BLaER1 (cell line): ENCODE data around the gene CIT.

Experiments
- H3K27ac ChIP-seq: shearing (Covaris generic); formaldehyde crosslinking; 2 replicates; pipeline ENCODE4 v1.8.1; 2022
- H3K27me3 ChIP-seq: shearing (Covaris generic); formaldehyde crosslinking; 2 replicates; pipeline ENCODE4 v1.8.1; 2022
- H3K36me3 ChIP-seq: shearing (Covaris generic); formaldehyde crosslinking; 2 replicates; pipeline ENCODE4 v1.8.1; 2022
- H3K4me1 ChIP-seq: shearing (Covaris generic); formaldehyde crosslinking; 2 replicates; pipeline ENCODE4 v1.8.1; 2022
- H3K4me2 ChIP-seq: shearing (Covaris generic); formaldehyde crosslinking; 2 replicates; pipeline ENCODE4 v1.8.1; 2022
- H3K4me3 ChIP-seq: shearing (Covaris generic); formaldehyde crosslinking; 2 replicates; pipeline ENCODE4 v1.8.1; 2022
- H3K9ac ChIP-seq: shearing (Covaris generic); formaldehyde crosslinking; 2 replicates; pipeline ENCODE4 v1.8.1; 2022
- H3K9me3 ChIP-seq: shearing (Covaris generic); formaldehyde crosslinking; 2 replicates; pipeline ENCODE4 v1.8.1; 2022
- H4K20me1 ChIP-seq: shearing (Covaris generic); formaldehyde crosslinking; 2 replicates; pipeline ENCODE4 v1.8.1; 2022
- Cebpa-rat ChIP-seq: shearing (Covaris generic); IDR thresholded peaks from 2 replicates; pipeline ENCODE4 v1.8.1; 2022

CIT gene

DNA sequence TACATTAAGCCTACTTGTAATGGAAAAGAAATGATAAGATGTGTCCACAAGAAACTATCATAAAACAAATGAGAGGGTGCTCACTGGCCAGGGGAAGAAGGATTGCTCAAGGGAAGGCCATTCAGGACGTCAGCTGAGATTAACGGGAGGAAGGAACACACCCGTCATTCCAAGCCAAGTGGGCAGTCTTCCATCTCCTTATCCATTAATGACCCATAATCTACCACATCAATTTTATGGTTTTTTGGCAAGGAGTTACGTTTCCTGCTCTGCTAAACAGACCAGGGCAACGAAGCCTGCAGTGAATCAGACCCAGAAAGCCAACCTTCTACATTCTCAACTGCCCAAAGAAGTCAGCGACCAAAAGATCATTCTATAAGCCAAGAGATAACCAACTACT lies 184.1 kb downstream of the CIT start:
- Histone ChIP-seq H3K27ac (no peak overlapping the region), H3K4me3 (no peak overlapping the region), H3K36me3 (peaks cover 90% of the 10 kb centered on the region), H4K20me1 (no peaks in the 10 kb centered on the region), H3K9ac (no peak overlapping the region), H3K4me2 (no peak overlapping the region), H3K9me3 (no peaks in the 10 kb centered on the region), H3K4me1 (peaks cover under 1% of the 10 kb centered on the region; the same call in 1 of the 2 replicates), H3K27me3 (no peaks in the 10 kb centered on the region)
- TF ChIP-seq Cebpa-rat = no peak

DNA sequence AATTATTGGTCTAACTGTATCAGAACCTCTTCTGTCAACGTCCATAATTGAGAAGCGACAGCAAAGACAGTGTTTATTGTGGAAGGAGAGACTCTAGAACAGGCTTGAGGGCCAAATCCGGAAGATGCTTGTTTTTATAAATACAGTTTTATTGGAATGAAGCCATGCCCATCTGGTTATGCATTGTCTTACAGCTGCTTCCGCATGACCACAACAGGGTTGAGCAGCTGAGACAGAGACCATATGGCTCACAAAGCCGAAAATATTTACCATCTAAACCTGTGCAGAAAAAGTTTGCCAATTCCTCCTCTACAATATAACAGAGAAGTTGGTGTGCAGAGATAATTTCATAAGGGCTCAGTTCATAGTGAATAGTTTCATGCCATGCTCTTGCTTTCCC lies 184.7 kb downstream of the CIT start:
- H3K36me3 ChIP-seq = peaks cover 90% of the 10 kb centered on the region
- no peak overlapping the region for H3K27ac ChIP-seq
- H3K9me3 ChIP-seq = no peaks in the 10 kb centered on the region
- H3K4me1 ChIP-seq = peaks cover 7% of the 10 kb centered on the region; the same call in 1 of the 2 replicates
- no peak overlapping the region for H3K4me2 ChIP-seq
- no peak for TF ChIP-seq Cebpa-rat
- no peak overlapping the region for H3K4me3 ChIP-seq
- no peak overlapping the region for H3K9ac ChIP-seq
- no peaks in the 10 kb centered on the region for H4K20me1 ChIP-seq
- H3K27me3 ChIP-seq = no peaks in the 10 kb centered on the region

GRCh38 chr12:119691202-119691810 lies 185.8 kb downstream of the CIT start:
- Histone ChIP-seq H3K4me2 (no peak overlapping the region), H3K9ac (no peak overlapping the region), H3K36me3 (peaks cover 90% of the 10 kb centered on the region), H4K20me1 (no peaks in the 10 kb centered on the region), H3K27me3 (no peaks in the 10 kb centered on the region), H3K27ac (no peak overlapping the region), H3K4me1 (peaks cover 8% of the 10 kb centered on the region; the same call in 1 of the 2 replicates), H3K4me3 (no peak overlapping the region), H3K9me3 (no peaks in the 10 kb centered on the region)
- TF ChIP-seq Cebpa-rat = no peak

DNA sequence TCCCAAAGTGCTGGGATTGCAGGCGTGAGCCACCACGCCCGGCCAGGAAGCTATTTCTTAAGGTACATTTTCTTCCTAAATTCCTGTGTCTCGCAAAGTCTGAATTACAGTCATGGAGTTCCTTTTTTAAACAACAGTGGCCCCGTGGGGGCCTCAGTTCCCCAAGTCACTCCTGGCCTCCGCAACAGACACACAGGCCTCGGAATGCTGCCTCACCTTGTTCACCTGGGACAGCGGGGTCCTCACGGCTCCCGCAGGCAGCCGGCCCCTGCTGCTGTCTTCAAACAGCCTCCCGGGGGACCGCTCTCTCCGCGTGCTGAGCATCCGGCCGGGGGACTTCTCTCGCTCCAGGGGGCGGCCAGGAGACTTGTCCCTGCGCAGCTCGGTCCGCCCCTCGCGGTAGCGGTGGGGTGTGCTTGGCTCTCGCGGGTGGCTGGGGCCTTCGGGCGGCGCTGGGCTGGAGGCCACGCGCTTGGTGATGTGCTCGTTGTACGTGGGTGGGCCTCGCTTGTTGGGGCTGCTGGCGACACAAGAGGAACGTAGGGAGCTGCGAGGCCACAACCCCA lies 187.1 kb downstream of the CIT start:
- no peak overlapping the region for H3K9ac ChIP-seq
- H3K27ac ChIP-seq = no peak overlapping the region
- no peaks in the 10 kb centered on the region for H4K20me1 ChIP-seq
- H3K27me3 ChIP-seq = no peaks in the 10 kb centered on the region
- TF ChIP-seq Cebpa-rat = no peak
- H3K36me3 ChIP-seq = peaks cover 90% of the 10 kb centered on the region
- peaks cover 8% of the 10 kb centered on the region; the same call in 1 of the 2 replicates for H3K4me1 ChIP-seq
- no peak overlapping the region for H3K4me2 ChIP-seq
- no peak overlapping the region for H3K4me3 ChIP-seq
- no peaks in the 10 kb centered on the region for H3K9me3 ChIP-seq

GRCh38 chr12:119687879-119688278 lies 189.2 kb downstream of the CIT start:
- Histone ChIP-seq H3K4me1 (peaks cover 20% of the 10 kb centered on the region), H3K9ac (no peak overlapping the region), H3K4me3 (no peak overlapping the region), H4K20me1 (no peaks in the 10 kb centered on the region), H3K9me3 (no peaks in the 10 kb centered on the region), H3K27me3 (no peaks in the 10 kb centered on the region), H3K27ac (no peak overlapping the region), H3K36me3 (peaks cover 88% of the 10 kb centered on the region), H3K4me2 (no peak overlapping the region)
- TF ChIP-seq Cebpa-rat = no peak

GRCh38 chr12:119687406-119687805 lies 189.7 kb downstream of the CIT start:
- H3K9me3 ChIP-seq = no peaks in the 10 kb centered on the region
- H3K4me2 ChIP-seq = no peak overlapping the region
- H3K9ac ChIP-seq = no peak overlapping the region
- peaks cover 86% of the 10 kb centered on the region for H3K36me3 ChIP-seq
- no peaks in the 10 kb centered on the region for H4K20me1 ChIP-seq
- H3K4me3 ChIP-seq = no peak overlapping the region
- no peaks in the 10 kb centered on the region for H3K27me3 ChIP-seq
- peaks cover 24% of the 10 kb centered on the region for H3K4me1 ChIP-seq
- no peak overlapping the region for H3K27ac ChIP-seq
- TF ChIP-seq Cebpa-rat = no peak

GRCh38 chr12:119686776-119687175 lies 190.3 kb downstream of the CIT start:
- H3K4me3 ChIP-seq = no peak overlapping the region
- H3K9me3 ChIP-seq = no peaks in the 10 kb centered on the region
- peaks cover 28% of the 10 kb centered on the region for H3K4me1 ChIP-seq
- H3K27me3 ChIP-seq = no peaks in the 10 kb centered on the region
- H4K20me1 ChIP-seq = no peaks in the 10 kb centered on the region
- no peak overlapping the region for H3K27ac ChIP-seq
- no peak overlapping the region for H3K4me2 ChIP-seq
- H3K36me3 ChIP-seq = peaks cover 91% of the 10 kb centered on the region
- TF ChIP-seq Cebpa-rat = no peak
- no peak overlapping the region for H3K9ac ChIP-seq

DNA sequence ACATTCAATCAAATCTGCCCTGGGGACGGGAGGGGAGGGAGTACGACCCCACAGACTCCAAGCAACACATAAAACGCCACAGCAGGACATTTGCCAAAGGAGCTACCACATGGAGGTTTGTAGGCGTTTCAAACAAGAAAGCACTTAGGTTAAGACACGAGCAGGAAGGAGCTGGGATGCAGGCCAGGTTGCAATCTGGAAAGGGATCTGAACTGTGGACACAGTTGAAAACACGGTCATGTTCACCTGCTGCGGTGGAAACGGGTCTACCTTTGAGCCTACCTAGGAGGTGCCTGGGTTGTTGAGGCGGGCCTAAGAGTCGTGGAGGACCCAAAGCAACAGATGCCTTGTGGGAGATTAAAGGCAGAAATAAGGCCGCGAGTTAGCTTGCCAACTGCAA lies 190.8 kb downstream of the CIT start:
- Histone ChIP-seq H3K36me3 (peaks cover 92% of the 10 kb centered on the region), H3K9me3 (no peaks in the 10 kb centered on the region), H3K4me3 (no peak overlapping the region), H3K9ac (no peak overlapping the region), H3K27me3 (no peaks in the 10 kb centered on the region), H3K4me1 (peaks cover 28% of the 10 kb centered on the region), H4K20me1 (no peaks in the 10 kb centered on the region), H3K4me2 (no peak overlapping the region), H3K27ac (no peak overlapping the region)
- no peak for TF ChIP-seq Cebpa-rat

DNA sequence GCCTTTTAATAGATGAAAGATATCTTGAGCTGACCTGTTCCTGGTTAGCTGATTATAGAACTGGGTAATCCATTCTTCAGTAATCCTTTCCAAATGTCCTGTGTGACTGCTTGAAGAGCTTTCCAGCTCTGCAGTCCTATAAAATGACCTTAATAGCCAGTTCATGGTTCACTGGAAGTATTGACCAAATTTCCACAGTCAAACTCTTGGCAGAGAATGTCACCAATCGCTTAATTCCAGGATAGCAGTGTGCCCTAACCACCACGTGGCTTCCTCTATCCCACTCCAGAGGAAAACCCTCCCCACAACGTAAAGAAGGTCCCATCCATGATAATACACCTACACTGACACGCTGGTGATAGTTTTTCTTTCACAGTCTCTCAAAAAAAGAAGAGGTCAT lies 191.7 kb downstream of the CIT start:
- no peaks in the 10 kb centered on the region for H3K9me3 ChIP-seq
- TF ChIP-seq Cebpa-rat = no peak
- no peaks in the 10 kb centered on the region for H3K27me3 ChIP-seq
- peaks cover 92% of the 10 kb centered on the region for H3K36me3 ChIP-seq
- H3K9ac ChIP-seq = no peak overlapping the region
- H3K4me2 ChIP-seq = no peak overlapping the region
- H3K4me1 ChIP-seq = peaks cover 28% of the 10 kb centered on the region
- no peak overlapping the region for H3K27ac ChIP-seq
- H3K4me3 ChIP-seq = no peak overlapping the region
- H4K20me1 ChIP-seq = no peaks in the 10 kb centered on the region

DNA sequence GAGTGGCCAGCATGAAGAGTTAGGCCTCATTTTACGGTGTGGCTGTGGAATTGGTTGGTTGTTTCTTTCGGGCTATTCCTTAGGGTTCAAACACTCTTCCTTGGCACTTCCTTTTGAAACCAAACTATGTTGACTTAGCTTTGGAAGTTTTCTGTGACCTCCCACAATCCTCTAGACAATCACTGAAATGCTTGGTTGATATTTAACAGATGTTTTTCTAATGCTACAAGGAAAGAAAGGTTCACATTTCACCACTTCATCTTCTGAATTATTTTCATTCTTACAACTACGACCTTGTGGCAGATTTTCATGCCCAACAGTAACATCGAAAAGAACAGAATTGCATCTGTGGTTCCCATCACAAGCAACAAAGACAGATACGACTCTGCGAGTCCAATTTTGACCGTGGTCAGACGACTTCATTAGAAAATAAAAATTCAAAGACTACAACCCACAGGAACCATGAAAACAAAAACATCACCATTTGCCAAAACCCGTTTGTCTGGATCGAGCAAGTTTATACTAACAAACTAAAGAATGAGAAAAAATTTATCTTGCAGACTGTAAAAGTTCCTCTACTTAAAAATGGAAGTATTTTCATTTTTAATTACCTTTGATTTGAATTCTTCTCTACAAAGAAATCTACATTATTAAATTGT lies 192.3 kb downstream of the CIT start:
- no peak overlapping the region for H3K9ac ChIP-seq
- H4K20me1 ChIP-seq = no peaks in the 10 kb centered on the region
- TF ChIP-seq Cebpa-rat = no peak
- no peaks in the 10 kb centered on the region for H3K9me3 ChIP-seq
- peaks cover 92% of the 10 kb centered on the region for H3K36me3 ChIP-seq
- H3K27ac ChIP-seq = no peak overlapping the region
- H3K4me3 ChIP-seq = no peak overlapping the region
- no peaks in the 10 kb centered on the region for H3K27me3 ChIP-seq
- no peak overlapping the region for H3K4me2 ChIP-seq
- peaks cover 28% of the 10 kb centered on the region for H3K4me1 ChIP-seq
